ENCODE results near the gene LRP3.

The LRP3 gene

DNA sequence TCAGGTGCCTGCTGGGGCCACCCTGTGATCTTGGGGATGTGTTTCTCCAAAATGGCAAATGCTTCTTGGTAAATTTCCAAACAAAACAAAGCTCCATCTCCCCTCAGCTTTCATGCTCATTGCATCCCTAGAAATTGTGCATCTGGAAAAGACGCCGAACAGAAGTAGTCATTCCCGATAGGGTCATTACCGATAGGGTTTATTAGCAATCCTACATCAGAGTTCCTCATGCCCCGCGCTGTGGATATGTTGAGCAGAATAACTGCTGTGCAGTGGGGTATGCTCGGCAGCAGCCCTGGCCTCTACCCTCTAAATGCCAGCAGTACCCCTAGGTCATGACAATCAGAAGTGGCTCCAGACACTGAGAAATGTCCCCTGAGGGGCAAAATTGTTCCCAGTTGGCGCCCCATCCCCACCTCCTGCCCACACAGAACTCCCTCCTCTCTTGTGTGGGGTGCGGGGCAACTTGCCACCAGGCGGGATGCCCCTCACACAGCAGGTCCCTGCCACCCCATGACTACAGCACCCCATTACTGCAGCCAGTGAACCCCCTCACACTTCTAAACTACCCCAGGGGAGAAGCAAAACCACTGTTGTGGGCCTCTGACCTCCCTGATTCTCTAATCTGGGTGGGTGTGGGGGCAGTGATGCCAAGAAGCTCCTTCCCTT lies 44.5 kb downstream of the LRP3 start:
- DNase-seq (ENCODE audit: low read depth) = no peak

DNA sequence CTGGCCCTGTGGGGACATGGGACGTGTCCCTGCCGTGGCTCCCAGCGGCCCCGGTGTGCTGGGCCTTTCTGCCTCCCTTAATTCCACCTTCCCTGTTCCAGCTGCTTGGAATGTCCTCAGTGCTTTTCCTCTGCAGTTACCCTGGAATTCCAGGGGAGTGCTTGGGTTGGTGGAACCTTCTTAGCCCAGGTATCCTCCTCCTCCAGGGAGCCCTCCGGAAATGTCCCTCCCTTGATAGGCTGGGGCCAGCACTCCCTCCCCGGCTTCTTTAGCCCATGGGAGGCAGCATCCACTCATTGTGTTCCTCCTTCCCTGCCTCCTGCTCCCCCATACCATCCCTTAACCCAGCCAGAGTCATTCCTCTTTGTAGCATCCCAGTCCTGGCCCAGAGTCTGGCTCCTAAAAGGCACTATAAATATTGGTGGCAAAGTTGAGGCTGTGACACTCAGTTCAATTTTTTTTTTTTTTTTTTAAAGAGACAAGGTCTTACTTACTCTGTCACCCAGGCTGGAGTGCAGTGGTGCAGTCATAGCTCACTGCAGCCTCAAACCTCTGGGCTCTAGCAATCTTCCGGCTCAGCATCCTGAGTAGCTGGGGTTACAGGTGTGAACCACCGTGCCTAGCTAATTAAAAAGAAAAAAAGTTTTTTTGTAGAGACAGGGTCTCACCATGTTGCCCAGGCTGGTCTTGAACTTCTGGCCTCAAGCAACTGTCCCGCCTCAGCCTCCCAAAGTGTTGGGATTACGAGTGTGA lies 45.3 kb downstream of the LRP3 start:
- no peak for DNase-seq (ENCODE audit: low read depth)

DNA sequence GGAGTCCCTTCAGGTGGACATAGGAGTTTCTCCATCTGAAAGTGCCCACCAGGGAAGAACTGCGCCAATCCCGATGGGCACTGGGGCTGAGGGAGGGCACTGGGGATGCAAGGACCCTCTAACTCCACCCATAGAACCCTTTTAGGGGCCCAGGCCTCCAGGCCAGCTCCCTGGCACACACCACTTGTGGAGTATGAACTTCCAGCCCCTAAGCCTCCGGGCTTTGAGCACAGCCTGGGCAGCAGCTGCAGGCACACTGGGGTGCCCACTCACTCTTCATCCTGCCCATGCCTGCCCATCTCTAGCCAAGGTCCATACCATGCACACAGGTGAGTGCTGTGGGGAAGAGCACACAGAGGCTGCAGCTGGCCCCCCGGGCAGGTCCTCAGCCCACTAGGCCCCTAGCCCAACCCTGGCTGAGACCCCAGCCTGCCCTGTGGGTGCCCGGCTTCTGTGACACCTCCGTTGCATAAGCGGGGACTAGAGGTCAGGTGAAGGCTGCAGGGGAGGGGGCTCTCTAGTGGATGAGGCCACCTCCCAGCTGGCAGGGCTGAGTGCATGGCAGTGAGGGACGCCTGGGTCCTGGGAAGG lies 46.1 kb downstream of the LRP3 start:
- DNase-seq (ENCODE audit: low read depth) = no peak

DNA sequence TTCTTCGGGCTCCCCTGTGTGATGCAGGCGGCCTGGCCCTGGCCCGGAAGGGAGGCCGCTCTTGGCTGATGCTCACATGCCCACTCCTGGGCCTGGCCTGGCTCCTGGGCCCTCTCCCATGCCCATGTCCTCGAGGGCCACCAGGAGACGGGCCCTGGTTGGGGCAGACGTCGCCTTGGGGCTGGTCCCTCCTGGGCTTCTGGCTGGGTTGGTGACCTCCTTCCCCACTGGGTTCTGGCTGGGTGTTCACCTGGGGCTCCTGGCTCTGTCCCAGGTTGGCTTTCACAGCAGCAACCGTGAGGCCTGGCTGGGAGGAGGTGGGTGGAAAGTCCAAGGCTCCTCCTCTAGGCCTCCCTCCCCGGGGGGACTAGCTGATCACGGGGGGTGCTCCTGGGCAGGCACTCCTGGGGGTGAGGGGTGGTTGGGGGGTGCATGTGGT lies 47.0 kb downstream of the LRP3 start:
- DNase-seq (ENCODE audit: low read depth) = no peak

DNA sequence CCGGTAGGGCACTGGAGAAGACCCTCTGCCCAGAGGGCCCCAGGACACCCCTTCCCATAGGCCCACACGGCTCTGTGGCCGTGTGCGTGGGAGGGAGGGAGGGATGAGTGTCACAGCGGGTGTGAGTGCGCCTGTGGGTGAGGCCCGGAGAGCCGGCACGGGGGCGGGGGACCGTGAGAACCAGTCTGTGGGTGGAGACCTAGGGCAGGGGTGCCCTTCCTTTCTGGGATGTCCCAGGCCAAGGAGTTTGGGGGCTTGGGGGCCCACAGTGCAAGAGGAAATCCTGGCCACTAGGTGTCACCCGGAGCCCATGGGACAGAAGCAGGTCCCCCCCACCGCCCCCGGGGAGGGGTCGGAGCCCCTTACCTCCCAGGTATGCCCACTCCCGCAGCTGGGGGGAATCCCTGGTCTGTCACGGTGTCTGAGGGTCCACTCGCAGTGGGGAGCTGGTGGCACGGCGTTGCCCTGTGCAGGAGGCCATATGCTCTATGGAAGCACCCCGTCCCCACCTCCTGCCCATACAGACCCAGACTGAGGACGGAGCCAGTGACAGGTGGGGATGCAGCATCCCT lies 47.5 kb downstream of the LRP3 start:
- DNase-seq (ENCODE audit: low read depth) = peak; percentile 26

DNA sequence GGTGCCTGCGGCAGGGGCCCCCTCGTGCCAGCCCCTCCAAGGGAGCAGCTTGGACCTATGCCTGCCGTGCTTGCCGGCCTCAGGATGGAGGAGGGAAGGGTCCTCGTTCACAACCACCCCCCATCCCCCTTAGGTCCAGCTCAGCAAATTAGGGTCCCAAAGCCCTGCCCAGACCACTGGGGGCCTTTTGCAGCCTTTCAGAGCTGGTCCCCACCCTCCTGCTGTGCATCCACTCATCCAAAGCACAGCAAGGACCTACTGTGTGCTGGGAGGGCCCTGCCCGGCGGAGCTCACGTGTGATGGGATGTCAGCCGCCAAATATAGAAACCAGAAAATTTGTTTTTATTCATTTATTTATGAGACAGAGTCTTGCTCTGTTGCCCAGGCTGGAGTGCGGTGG lies 48.0 kb downstream of the LRP3 start:
- no peak for DNase-seq (ENCODE audit: low read depth)

DNA sequence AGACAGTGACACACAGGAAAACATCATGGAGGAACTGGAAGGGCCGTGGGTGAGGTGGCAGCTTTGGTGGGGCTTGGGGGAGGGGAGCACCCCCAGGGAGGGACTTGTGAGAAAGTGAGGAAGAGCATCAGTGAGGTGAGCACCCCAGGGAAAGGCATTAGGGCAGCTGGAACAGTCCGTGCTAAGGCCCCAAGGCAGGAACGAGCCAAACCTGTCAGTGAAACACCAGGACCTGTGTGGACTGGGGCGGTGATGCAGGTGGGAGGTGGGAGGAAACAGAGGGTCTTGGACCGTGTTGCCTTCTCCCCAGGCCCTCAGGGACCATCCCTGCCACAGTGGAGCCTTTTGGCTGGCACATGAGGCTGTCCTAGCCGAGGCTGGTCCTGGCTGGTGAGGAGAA lies 48.8 kb downstream of the LRP3 start:
- DNase-seq (ENCODE audit: low read depth) = no peak

DNA sequence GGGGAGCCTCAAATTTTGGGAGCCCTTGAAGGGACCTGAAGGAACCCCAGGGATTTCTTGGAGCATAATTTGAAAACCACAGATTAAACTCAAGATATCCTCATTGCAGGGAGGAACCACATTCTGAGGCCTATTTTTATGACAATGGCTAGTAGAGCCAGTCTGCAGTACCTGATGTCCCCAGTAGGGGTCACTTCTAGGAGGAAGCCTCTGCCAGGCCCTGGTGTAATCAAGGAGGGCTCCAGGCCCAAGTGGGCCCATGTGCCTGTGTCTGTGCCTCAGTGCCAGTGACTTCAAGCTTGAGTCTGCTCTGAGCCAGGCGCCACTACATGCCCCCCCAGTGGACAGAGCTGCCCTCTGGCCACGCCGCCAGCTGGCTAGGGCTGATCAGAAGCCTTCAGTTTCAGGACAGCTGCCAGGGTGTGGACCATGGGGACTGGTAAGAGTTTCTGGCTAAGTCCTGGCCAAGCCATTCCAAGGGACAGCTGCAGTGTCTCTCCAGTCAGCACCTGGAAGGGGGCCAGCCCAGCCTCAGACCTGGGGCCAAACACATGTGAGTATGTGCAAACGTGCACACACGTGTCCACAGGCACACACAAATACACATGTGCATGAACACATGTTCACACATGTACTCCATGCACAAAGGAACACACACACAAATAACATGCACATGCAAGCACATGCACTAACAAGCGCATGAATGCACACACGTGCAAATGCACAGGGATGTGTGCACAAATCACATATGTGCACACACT lies 52.0 kb downstream of the LRP3 start:
- no peak for DNase-seq (ENCODE audit: low read depth)

DNA sequence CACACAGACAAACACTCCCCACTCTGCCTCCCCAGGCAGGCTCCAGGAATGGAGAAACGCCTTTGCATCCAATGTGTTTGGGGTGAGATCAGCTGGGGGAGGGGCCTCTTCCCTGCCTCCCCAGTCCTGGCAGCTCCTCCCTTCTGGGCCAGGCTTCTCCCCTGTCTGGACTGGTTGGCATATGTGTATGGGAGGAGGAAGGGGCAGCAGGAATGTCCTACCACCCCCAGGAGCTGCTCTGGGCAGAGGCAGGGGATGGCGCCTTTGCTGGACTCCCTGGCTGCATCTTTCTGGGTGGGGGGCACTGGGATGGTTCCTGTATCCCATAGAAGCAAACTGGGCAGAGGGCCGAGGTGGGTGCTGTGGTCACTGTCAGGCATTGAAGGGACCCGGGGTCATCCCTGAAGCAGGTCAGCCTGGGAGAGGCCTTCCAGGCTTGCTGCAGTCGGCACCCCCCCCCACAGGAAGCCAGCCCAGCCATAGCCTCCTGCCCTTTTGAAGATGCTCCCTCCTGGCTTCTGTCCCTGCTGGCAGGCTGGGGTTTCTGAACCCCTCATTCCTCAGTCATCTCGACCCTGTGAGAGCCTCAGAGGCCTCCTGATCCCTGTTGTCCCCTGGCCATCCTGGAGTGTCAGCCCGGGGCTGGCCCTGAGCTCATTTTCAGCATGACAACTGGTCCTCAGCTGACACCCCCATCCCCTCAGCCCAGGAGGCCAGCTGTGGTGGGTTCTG lies 52.7 kb downstream of the LRP3 start:
- no peak for DNase-seq (ENCODE audit: low read depth)

DNA sequence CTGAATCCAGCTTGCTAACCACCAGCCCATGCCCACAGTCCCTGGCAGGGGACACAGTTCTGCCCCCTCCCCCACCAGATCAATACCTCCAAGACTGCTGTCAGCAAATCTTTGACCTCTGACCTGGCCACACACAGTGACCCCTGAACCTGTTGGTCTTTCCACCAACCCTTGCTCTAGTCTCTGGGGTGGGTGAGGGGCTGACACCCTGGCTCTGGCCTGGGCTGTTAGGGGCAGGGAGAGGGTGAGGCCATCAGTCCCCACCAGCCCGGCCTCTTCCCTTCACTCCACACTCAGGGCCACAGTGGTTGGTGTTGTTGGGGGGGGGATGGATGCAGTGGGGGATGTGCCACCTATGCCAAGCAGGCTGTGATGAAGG lies 53.3 kb downstream of the LRP3 start:
- no peak for DNase-seq (ENCODE audit: low read depth)

DNA sequence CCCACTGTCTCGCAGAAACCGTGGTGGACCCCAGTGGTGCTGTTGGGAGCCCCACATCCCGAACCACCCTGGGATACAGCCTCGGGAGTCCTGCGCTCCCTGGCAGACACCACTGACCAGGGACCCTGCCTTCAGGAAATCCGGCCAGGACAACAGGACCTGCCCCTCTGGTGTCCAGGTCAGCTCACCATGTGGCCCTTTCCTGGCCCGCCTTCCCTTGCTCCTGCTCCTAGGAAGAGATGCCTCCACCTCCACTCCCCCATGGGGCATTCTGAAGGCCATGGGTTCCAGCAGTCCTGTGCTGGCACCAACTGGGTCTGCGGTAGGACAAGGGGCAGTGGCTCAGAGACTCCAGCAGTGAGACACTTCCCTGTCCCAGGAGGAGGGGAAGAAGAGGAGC lies 54.0 kb downstream of the LRP3 start:
- no peak for DNase-seq (ENCODE audit: low read depth)

DNA sequence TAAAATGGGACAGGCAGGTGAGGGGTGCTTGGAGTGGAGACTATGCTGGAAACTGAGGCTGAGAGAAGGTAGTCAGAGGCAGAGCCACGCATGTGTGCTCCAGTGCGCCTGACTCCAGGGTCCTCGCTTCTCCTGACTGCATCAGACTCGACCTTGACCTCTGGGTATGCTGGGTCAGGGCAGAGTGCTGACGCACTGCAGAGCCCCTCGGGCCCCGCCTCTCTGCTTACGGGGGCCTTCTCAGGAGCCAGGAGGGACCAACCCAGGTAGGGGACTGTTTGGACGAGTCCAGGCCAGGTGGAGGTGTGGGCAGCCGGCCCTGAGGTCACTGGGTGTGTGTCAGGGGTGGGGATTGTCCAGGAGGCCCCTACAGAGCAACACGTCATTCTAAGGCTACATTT lies 54.4 kb downstream of the LRP3 start:
- DNase-seq (ENCODE audit: low read depth) = no peak

DNA sequence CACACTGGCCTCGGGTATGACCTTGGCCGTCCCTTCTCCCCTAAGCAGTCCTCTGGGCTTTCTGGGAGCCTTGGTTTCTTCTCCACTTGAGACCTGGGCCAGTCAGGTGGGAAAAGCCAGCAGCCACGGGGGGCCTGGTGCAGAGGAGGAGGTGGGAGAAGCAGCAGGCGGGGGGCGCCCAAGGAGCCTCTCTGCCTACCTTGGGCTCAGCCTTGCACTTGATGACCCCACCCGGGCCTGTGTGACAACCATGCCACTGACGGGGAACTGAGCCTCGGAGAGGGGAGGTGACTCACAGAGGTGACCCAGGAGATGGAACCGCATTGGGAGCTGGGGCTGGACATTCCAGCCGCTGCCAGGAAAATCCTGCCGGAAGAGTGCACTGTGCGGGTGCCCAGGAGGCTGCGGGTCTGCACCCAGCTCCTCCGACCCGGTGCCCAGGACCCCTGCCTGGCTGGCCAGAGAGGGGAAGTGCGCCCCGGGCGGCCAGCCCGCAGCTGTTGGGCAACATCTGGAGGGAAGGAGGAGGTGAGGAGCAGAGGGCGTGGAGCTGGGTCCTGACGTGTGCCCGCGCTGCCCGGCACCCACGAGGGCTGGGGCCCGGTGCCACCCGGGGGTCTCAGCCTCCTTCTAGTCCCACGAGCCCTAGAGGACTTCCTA lies 55.0 kb downstream of the LRP3 start:
- no peak for DNase-seq (ENCODE audit: low read depth)

DNA sequence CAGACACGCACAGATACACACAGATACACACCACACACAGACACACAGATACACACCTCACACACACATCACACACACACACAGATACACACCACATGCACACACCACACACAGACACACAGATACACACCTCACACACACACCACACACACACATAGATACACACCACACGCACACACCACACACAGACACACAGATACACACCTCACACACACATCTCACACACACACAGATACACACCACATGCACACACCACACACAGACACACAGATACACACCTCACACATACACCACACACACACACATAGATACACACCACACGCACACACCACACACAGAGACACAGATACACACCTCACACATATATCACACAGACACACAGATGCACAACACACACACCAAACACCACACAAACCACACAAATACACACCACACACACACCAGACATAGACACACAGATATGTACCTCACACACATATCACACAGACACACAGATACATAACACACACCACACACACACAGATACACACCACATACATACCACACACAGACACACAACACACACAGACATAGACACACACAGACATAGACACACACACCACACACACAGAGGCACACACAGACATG lies 55.7 kb downstream of the LRP3 start:
- no peak for DNase-seq (ENCODE audit: low read depth)

DNA sequence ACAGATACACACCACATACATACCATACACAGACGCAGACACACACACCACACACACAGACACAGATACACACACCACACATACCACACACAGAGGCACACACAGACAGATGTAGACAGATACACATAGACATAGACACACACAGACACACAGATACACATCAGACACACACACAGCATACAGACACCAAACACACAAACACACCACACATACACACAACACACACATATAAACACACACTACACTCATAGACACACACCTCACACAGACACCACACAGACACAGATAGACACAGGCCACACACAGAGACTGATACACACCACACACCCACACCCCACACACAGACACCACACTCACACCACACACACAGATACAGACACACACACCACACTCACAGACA lies 56.4 kb downstream of the LRP3 start:
- DNase-seq (ENCODE audit: low read depth) = no peak

DNA sequence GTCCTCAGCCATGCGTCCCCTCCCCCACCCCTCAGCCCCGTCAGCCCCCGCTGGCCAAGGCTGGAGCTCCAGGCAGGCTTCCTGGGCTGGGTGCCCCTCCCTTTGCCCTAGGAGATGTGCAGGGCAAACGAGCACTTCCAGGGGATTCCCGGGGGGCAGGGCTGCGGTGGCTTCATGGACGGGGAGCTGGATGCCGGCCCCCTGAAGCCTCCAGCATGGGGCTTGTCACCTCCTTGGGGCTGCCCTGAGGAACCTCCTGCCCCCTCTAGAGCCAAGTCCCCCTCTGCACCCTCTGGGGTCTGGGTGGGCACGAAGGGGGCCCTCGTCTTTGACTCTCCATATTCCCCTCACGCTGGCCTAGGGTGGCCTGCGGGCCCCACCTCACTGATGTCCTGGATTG lies 56.9 kb downstream of the LRP3 start:
- DNase-seq (ENCODE audit: low read depth) = no peak

DNA sequence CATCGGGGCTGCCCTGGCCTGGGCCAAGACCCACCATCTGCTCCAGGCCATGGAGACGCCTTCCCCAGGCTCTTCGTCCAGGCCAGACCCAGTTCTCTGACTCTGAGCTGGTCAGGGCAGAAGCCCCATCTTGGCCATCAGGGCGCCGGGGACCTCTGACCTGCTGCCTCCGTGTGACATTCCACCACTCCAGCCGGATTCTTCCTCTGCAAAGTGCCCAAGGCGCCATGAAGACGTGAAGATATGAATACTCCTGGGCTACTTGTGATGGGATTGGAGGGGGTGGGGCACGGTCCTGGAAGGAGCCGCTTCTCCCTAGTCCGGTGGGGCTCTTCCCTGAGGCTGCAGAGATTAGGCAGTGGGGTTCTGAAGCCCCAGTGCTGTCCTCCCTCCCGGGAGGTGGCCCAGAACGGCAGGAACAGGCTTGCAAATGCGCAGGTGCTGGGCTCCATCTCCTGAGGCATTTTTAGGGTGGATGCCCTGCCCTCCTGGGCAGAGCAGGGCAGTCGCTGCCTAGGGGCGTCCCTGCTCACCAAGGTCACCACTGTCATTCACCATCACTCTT lies 57.5 kb downstream of the LRP3 start:
- no peak for DNase-seq (ENCODE audit: low read depth)

DNA sequence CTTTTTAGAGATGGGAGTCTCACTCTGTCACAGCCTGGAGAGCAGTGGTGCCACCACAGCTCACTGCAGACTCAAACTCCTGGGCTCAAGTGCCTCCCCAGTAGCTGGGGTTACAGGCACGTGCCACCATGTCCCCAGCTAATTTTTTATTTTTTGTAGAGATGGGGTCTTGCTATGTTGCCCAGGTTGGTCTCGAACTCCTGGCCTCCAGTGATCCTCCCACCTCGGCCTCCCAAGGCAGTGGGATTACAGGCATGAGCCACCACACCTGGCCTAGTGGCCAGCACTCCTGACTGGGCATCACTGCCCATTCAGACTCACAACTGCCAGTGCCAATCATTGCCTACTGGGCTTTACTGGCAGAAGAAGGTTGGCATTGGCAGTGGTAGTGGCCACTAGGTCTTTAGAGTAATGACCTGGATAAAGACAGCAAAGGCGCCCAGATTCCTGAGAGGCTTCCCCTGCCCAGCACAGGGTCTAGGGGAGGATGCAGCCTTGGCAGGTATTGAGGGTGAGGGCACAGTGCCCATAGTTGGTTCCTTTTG lies 58.4 kb downstream of the LRP3 start:
- no peak for DNase-seq (ENCODE audit: low read depth)

DNA sequence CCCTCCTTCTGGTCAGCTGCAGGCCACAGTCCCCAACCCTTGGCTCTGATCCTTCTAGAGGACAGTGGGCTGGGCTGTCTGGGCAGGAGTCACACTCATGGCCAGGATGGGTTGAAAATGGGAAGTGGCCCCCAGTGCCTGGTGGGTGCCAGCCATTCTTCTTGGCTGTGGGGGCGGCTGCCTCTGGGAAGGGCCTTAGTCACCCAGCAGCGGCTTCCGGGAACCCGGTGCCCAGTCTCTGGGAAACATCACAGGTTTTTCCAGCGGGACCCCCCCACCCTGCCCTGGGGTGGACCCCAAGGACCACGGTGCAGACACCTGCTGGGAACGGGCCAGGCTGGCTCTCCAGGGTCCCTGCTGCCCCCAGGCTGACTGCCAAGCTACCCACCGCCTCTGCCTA lies 58.8 kb downstream of the LRP3 start:
- DNase-seq (ENCODE audit: low read depth) = no peak

DNA sequence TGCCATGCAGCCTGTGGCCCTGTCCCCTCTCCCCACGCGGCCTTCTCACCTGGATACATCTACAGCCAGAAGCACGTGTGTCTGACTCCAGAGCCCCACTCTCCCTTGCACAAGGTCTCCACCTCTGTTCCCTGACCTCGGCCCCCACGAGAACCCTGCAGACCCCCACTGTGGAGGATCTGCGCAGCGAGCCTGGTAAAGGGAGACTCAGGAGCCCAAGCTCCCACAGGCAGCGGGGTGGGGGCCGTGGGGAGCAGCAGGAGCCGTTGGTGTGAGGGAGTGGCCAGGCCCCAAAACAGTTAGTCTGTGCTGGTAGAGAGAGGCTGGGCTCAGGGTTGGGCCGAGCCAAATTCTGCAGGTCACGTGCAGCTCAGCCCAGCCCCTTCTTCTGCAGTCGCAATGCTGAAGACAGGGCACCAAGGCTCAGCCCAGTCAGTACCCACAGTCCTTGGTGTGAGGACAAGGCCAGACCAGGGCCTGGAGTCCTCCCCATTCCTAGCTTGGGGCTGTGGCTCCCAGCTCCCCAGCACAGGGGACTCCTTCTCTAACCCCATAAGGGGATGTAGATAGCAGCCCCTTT lies 60.2 kb downstream of the LRP3 start:
- DNase-seq (ENCODE audit: low read depth) = no peak

Measured in EH (cell line).